ELR (cell line): Measurements from ENCODE around the gene FKBP5.
"Not testable (repeated sequence)": the region's sequence is repeated elsewhere in the genome, so short reads cannot be mapped to it uniquely, and the experiment has no call there.

ENCODE experiments used
- DNase-seq: peaks from one replicate; pipeline ENCODE4 v3.0.0-alpha.2; 2015; ENCODE audit warnings: low read depth

Gene FKBP5

GRCh38 chr6:35539223-35539622 lies 149.5 kb downstream of the FKBP5 start:
- no peak for DNase-seq

- not testable (repeated sequence) for DNase-seq
These were observed 152.9 kb downstream of the FKBP5 start for GRCh38 chr6:35535847-35536246.

GRCh38 chr6:35534407-35535170 lies 154.1 kb downstream of the FKBP5 start:
- DNase-seq, result no peak

- no peak for DNase-seq
These were observed 154.7 kb downstream of the FKBP5 start for GRCh38 chr6:35533981-35534380.

GRCh38 chr6:35532126-35532525 lies 156.6 kb downstream of the FKBP5 start:
- no peak for DNase-seq

GRCh38 chr6:35524380-35525020 lies 164.2 kb downstream of the FKBP5 start:
- no peak for DNase-seq
